H9 (cell line): Measurements from ENCODE around the gene WWC1. TPM values are rescaled to one million over a fixed set of nuclear protein-coding genes. Genes with fewer than 3 reads are reported as not detected.

Experiments used
- DNase-seq: peaks from one replicate; pipeline ENCODE4 v3.0.0-alpha.2; 2017
- H2AFZ ChIP-seq: one replicate; pipeline ENCODE4 v1.6.1; 2013; ENCODE audit warnings: mild to moderate bottlenecking, low read length, control low read depth, moderate library complexity
- H2AK5ac ChIP-seq: 2 replicates; pipeline ENCODE4 v1.6.1; 2013; ENCODE audit warnings: low read length, control low read depth, mixed read lengths; ENCODE audit not compliant: insufficient read length
- H2BK120ac ChIP-seq: one replicate; pipeline ENCODE4 v1.6.1; 2013; ENCODE audit warnings: low read depth, mild to moderate bottlenecking, low read length, control low read depth, inconsistent platforms; ENCODE audit not compliant: poor library complexity, severe bottlenecking
- H2BK12ac ChIP-seq: 2 replicates; pipeline ENCODE4 v1.6.1; 2013; ENCODE audit warnings: low read length, control low read depth, mixed read lengths, low read depth; ENCODE audit not compliant: insufficient read length
- H2BK15ac ChIP-seq: 2 replicates; pipeline ENCODE4 v1.6.1; 2013; ENCODE audit warnings: low read depth, low read length, control low read depth
- H2BK20ac ChIP-seq: one replicate; pipeline ENCODE4 v1.6.1; 2013; ENCODE audit warnings: low read depth, mild to moderate bottlenecking, low read length, control low read depth, inconsistent platforms; ENCODE audit not compliant: poor library complexity, severe bottlenecking
- H2BK5ac ChIP-seq: 2 replicates; pipeline ENCODE4 v1.6.1; 2013; ENCODE audit warnings: low read length, control low read depth, mixed read lengths; ENCODE audit not compliant: insufficient read length
- H3K14ac ChIP-seq: 2 replicates; pipeline ENCODE4 v1.6.1; 2013; ENCODE audit warnings: low read length, control low read depth; ENCODE audit not compliant: insufficient read depth
- H3K18ac ChIP-seq: 2 replicates; pipeline ENCODE4 v1.6.1; 2013; ENCODE audit warnings: low read depth, mild to moderate bottlenecking, mixed read lengths, low read length, control low read depth; ENCODE audit not compliant: insufficient read length
- H3K23ac ChIP-seq: 2 replicates; pipeline ENCODE4 v1.6.1; 2013; ENCODE audit warnings: low read length, control low read depth, mixed read lengths, low read depth; ENCODE audit not compliant: insufficient read length
- H3K23me2 ChIP-seq: 2 replicates; pipeline ENCODE4 v1.6.1; 2013; ENCODE audit warnings: low read depth, mild to moderate bottlenecking, mixed read lengths, low read length, control low read depth; ENCODE audit not compliant: insufficient read length, poor library complexity, severe bottlenecking
- H3K27ac ChIP-seq: 2 replicates; pipeline ENCODE4 v1.5.1; 2013; ENCODE audit warnings: low read length, control low read depth, mixed read lengths, low read depth; ENCODE audit not compliant: insufficient read length
- H3K27me3 ChIP-seq: 2 replicates; pipeline ENCODE4 v1.6.1; 2013; ENCODE audit warnings: low read length, control low read depth, inconsistent platforms; ENCODE audit not compliant: insufficient read depth
- H3K4ac ChIP-seq: 2 replicates; pipeline ENCODE4 v1.6.1; 2013; ENCODE audit warnings: low read depth, mild to moderate bottlenecking, control low read depth, inconsistent platforms, low read length, moderate library complexity
- H3K4me1 ChIP-seq: 2 replicates; pipeline ENCODE4 v1.6.1; 2013; ENCODE audit warnings: low read length, control low read depth, inconsistent platforms; ENCODE audit not compliant: insufficient read depth
- H3K4me2 ChIP-seq: 2 replicates; pipeline ENCODE4 v1.6.1; 2013; ENCODE audit warnings: low read length, control low read depth, mixed read lengths; ENCODE audit not compliant: insufficient read length, insufficient read depth
- H3K56ac ChIP-seq: 2 replicates; pipeline ENCODE4 v1.6.1; 2013; ENCODE audit warnings: low read depth, mild to moderate bottlenecking, mixed read lengths, low read length, control low read depth; ENCODE audit not compliant: insufficient read length
- H3K79me1 ChIP-seq: 2 replicates; pipeline ENCODE4 v1.6.1; 2013; ENCODE audit warnings: low read depth, mild to moderate bottlenecking, moderate library complexity, low read length, control low read depth, inconsistent platforms; ENCODE audit not compliant: insufficient read depth, poor library complexity, severe bottlenecking
- H3K79me2 ChIP-seq: 2 replicates; pipeline ENCODE4 v1.6.1; 2013; ENCODE audit warnings: low read length, control low read depth, inconsistent platforms; ENCODE audit not compliant: insufficient read depth
- H3K9ac ChIP-seq: 2 replicates; pipeline ENCODE4 v1.6.1; 2013; ENCODE audit warnings: low read length, control low read depth, mixed read lengths; ENCODE audit not compliant: insufficient read length; ENCODE audit errors: extremely low read depth
- H3K9me3 ChIP-seq: one replicate; pipeline ENCODE4 v1.6.1; 2013; ENCODE audit warnings: low read depth, low read length, inconsistent platforms; ENCODE audit not compliant: control insufficient read depth
- H3T11ph ChIP-seq: one replicate; pipeline ENCODE4 v1.6.1; 2013; ENCODE audit warnings: mild to moderate bottlenecking, low read length, control low read depth, inconsistent platforms
- H4K20me1 ChIP-seq: one replicate; pipeline ENCODE4 v1.6.1; 2013; ENCODE audit not compliant: control insufficient read depth, insufficient read length, insufficient read depth
- H4K5ac ChIP-seq: 2 replicates; pipeline ENCODE4 v1.6.1; 2013; ENCODE audit warnings: low read depth, mild to moderate bottlenecking, mixed read lengths, low read length, control low read depth; ENCODE audit not compliant: insufficient read length
- H4K8ac ChIP-seq: replicated peaks from 2 replicates; pipeline ENCODE4 v1.6.1; 2013; ENCODE audit warnings: low read length, control low read depth, mixed read lengths, low read depth; ENCODE audit not compliant: insufficient read length
- H4K91ac ChIP-seq: 2 replicates; pipeline ENCODE4 v1.6.1; 2013; ENCODE audit warnings: low read depth, mild to moderate bottlenecking, moderate library complexity, mixed read lengths, low read length, control low read depth; ENCODE audit not compliant: insufficient read length
- H3K27ac Mint-ChIP-seq, 3 experiments: 2 replicates in 2 of 3; 3 replicates in 1 of 3; pipeline ENCODE4 v1.8.0; 2020 to 2021; ENCODE audit warnings: mixed read lengths in 3 of 3, mild to moderate bottlenecking in 1 of 3, moderate library complexity in 1 of 3
- H3K27me3 Mint-ChIP-seq: 2 replicates; pipeline ENCODE4 v1.8.0; 2021; ENCODE audit warnings: low read depth, mild to moderate bottlenecking, moderate library complexity, mixed read lengths
- H3K36me3 Mint-ChIP-seq, 3 experiments: 2 replicates in 2 of 3; 3 replicates in 1 of 3; pipeline ENCODE4 v1.8.0; 2020 to 2021; ENCODE audit warnings: low read depth in 3 of 3, mixed read lengths in 3 of 3; ENCODE audit not compliant: insufficient read depth in 1 of 3
- H3K4me1 Mint-ChIP-seq, 2 experiments: 2 replicates each; pipeline ENCODE4 v1.8.0; 2020; ENCODE audit warnings: mixed read lengths in 2 of 2
- H3K4me3 Mint-ChIP-seq, 2 experiments: 2 replicates in 1 of 2; 3 replicates in 1 of 2; pipeline ENCODE4 v1.8.0; 2020 to 2021; ENCODE audit warnings: mild to moderate bottlenecking in 2 of 2, mixed read lengths in 2 of 2, moderate library complexity in 1 of 2
- H3K9me3 Mint-ChIP-seq, 2 experiments: 2 replicates in 1 of 2; 3 replicates in 1 of 2; pipeline ENCODE4 v1.8.0; 2020; ENCODE audit warnings: mild to moderate bottlenecking in 2 of 2, mixed read lengths in 2 of 2, moderate library complexity in 1 of 2
- CTCF ChIP-seq: fragments of 200-600 bp; sonication (generic); conservative IDR thresholded peaks from 3 replicates; pipeline ENCODE4 v1.8.0; 2021; ENCODE audit warnings: antibody characterized with exemption, mild to moderate bottlenecking
- WGBS: extraction: QIAGEN DNeasy Blood & Tissue Kit; methylation state at CpG from one replicate; pipeline ENCODE4 v1.1.7; 2013; ENCODE audit warnings: missing lambda C conversion rate, low lambda C conversion rate, mixed read lengths; ENCODE audit not compliant: insufficient read length; ENCODE audit errors: extremely low coverage; 5-methylcytosine and 5-hydroxymethylcytosine counted together
- total RNA-seq: library from RNA; stranded (reverse); gene quantifications from 2 replicates; pipeline ENCODE4 v1.2.1, GENCODE V29; 2021

Gene WWC1
- total RNA-seq, 1 experiment from 2014 or later = 28.2 TPM

GRCh38 chr5:168262042-168262743 lies 29.3 kb upstream of the WWC1 start:
- WGBS = no CpG with 5 or more reads among the region's 39 CpGs

More at GRCh38 chr5:168262042-168262743, 29.3 kb upstream of the WWC1 start:
- no peak overlapping the region for H4K5ac ChIP-seq
- H2BK12ac ChIP-seq = no peak overlapping the region
- H3K9me3 ChIP-seq = no peaks in the 10 kb centered on the region
- no peaks in the 10 kb centered on the region for H4K20me1 ChIP-seq
- no peak overlapping the region for H3K18ac ChIP-seq
- Mint-ChIP-seq H3K4me1 (peaks cover 0 to 4% of the 10 kb centered on the region in 2 experiments; a peak in 2 of 4 replicates), H3K4me3 (no peak overlapping the region), H3K36me3 (no peaks in the 10 kb centered on the region), H3K27me3 (peaks cover under 1% of the 10 kb centered on the region), H3K27ac (no peak overlapping the region), H3K9me3 (no peaks in the 10 kb centered on the region; a peak in 1 of 5 replicates)
- H2AFZ ChIP-seq = no peak overlapping the region
- H3K23me2 ChIP-seq = no peaks in the 10 kb centered on the region
- H2AK5ac ChIP-seq = no peak overlapping the region
- no peaks in the 10 kb centered on the region for H3K79me1 ChIP-seq
- H3K4ac ChIP-seq = no peak overlapping the region
- H3K27ac ChIP-seq = no peak overlapping the region
- no peak overlapping the region for H3K4me2 ChIP-seq
- H3K9ac ChIP-seq = no peak overlapping the region
- no peaks in the 10 kb centered on the region for H3K79me2 ChIP-seq
- H3K14ac ChIP-seq = no peak overlapping the region
- no peak for TF ChIP-seq CTCF
- H3K4me1 ChIP-seq = no peaks in the 10 kb centered on the region
- H4K91ac ChIP-seq = no peak overlapping the region
- no peak overlapping the region for H3K23ac ChIP-seq
- DNase-seq = no peak
- H4K8ac ChIP-seq = no peak overlapping the region
- no peak overlapping the region for H3K56ac ChIP-seq
- no peak overlapping the region for H3T11ph ChIP-seq
- no peak overlapping the region for H2BK120ac ChIP-seq
- H3K27me3 ChIP-seq = no peaks in the 10 kb centered on the region
- H2BK20ac ChIP-seq = no peak overlapping the region
- no peak overlapping the region for H2BK15ac ChIP-seq
- no peak overlapping the region for H2BK5ac ChIP-seq
